ENCODE measurements around the gene TSKU. TPM values are rescaled to one million over a fixed set of nuclear protein-coding genes. Genes with fewer than 3 reads are reported as not detected.

TSKU gene
- total RNA-seq, 1 donor from 2014 or later: 50.7 TPM

GRCh38 chr11:76752321-76753143 lies 30.6 kb upstream of the TSKU start:
- peak; percentile 67 for ATAC-seq

- no peak for ATAC-seq
These were observed 29.7 kb upstream of the TSKU start for GRCh38 chr11:76753449-76753848.

- ATAC-seq: no peak
These were observed 29.2 kb upstream of the TSKU start for GRCh38 chr11:76753950-76754349.

- ATAC-seq: no peak
These were observed 26.8 kb upstream of the TSKU start for GRCh38 chr11:76756341-76756741.

GRCh38 chr11:76758311-76758710 lies 24.8 kb upstream of the TSKU start:
- no peak for ATAC-seq

- ATAC-seq: no peak
These were observed 24.1 kb upstream of the TSKU start for GRCh38 chr11:76759092-76759491.

GRCh38 chr11:76759517-76759916 lies 23.6 kb upstream of the TSKU start:
- no peak for ATAC-seq

- no peak for ATAC-seq
These were observed 22.9 kb upstream of the TSKU start for GRCh38 chr11:76760236-76760635.

GRCh38 chr11:76761718-76762355 lies 21.3 kb upstream of the TSKU start:
- no peak for ATAC-seq

GRCh38 chr11:76762356-76762752 lies 20.8 kb upstream of the TSKU start:
- ATAC-seq: no peak

GRCh38 chr11:76762867-76763572 lies 20.1 kb upstream of the TSKU start:
- ATAC-seq: peak; percentile 7

GRCh38 chr11:76763573-76764346 lies 19.4 kb upstream of the TSKU start:
- ATAC-seq: peak; percentile 75

- no peak for ATAC-seq
These were observed 18.1 kb upstream of the TSKU start for GRCh38 chr11:76764941-76765665.

- no peak for ATAC-seq
These were observed 17.2 kb upstream of the TSKU start for GRCh38 chr11:76765863-76766350.

GRCh38 chr11:76766521-76766920 lies 16.6 kb upstream of the TSKU start:
- no peak for ATAC-seq

GRCh38 chr11:76767659-76768058 lies 15.5 kb upstream of the TSKU start:
- ATAC-seq: no peak

GRCh38 chr11:76768088-76768908 lies 14.9 kb upstream of the TSKU start:
- peak; percentile 28 for ATAC-seq

GRCh38 chr11:76768909-76769560 lies 14.1 kb upstream of the TSKU start:
- no peak for ATAC-seq

- ATAC-seq: peak; percentile 72
These were observed 13.2 kb upstream of the TSKU start for GRCh38 chr11:76769645-76770586.

All from esophagus mucosa (tissue), 1 donor.